GM19372 (cell line): ENCODE measurements around the gene GLYR1.
"Not testable (repeated sequence)": the region's sequence is repeated elsewhere in the genome, so short reads cannot be mapped to it uniquely, and the experiment has no call there.

Experiments
- ATAC-seq: cut with Tn5 transposase; IDR thresholded peaks from one replicate; pipeline ENCODE4 v1.9.1; 2021; ENCODE audit warnings: mild to moderate bottlenecking, low read depth, moderate library complexity; ENCODE audit not compliant: unreplicated experiment

GLYR1 gene

GRCh38 chr16:4846901-4847773 lies at the start of gene GLYR1, which contains the start of gene UBN1:
Gene GLYR1 (minus strand): TSS chr16:4847288. CDS start chr16:4847265, 23 bp downstream.
Gene UBN1 (plus strand): TSS chr16:4847481. CDS start chr16:4852918, 5,437 bp downstream.
- ATAC-seq, result peak; percentile 83

GRCh38 chr16:4896761-4897160 lies 49.7 kb upstream of the GLYR1 start:
- ATAC-seq, result not testable (repeated sequence)

GRCh38 chr16:4895366-4895765 lies 48.3 kb upstream of the GLYR1 start:
- no peak for ATAC-seq

- ATAC-seq, result no peak
These were observed 47.4 kb upstream of the GLYR1 start for GRCh38 chr16:4894276-4895150.

- no peak for ATAC-seq
These were observed 46.2 kb upstream of the GLYR1 start for GRCh38 chr16:4893103-4893862.

GRCh38 chr16:4892361-4893102 lies 45.4 kb upstream of the GLYR1 start:
- no peak for ATAC-seq

GRCh38 chr16:4891886-4892216 lies 44.8 kb upstream of the GLYR1 start:
- no peak for ATAC-seq

- no peak for ATAC-seq
These were observed 44.2 kb upstream of the GLYR1 start for GRCh38 chr16:4891097-4891885.

GRCh38 chr16:4890686-4891085 lies 43.6 kb upstream of the GLYR1 start:
- no peak for ATAC-seq

GRCh38 chr16:4890026-4890425 lies 42.9 kb upstream of the GLYR1 start:
- ATAC-seq, result no peak

- no peak for ATAC-seq
These were observed 41.5 kb upstream of the GLYR1 start for GRCh38 chr16:4888428-4889135.

- no peak for ATAC-seq
These were observed 39.1 kb upstream of the GLYR1 start for GRCh38 chr16:4886151-4886550.

- ATAC-seq, result no peak
These were observed 38.1 kb upstream of the GLYR1 start for GRCh38 chr16:4884972-4885874.

GRCh38 chr16:4884209-4884608 lies 37.1 kb upstream of the GLYR1 start:
- no peak for ATAC-seq

- ATAC-seq, result no peak
These were observed 36.4 kb upstream of the GLYR1 start for GRCh38 chr16:4883501-4883900.

GRCh38 chr16:4882633-4883285 lies 35.7 kb upstream of the GLYR1 start:
- ATAC-seq, result no peak

GRCh38 chr16:4882000-4882632 lies 35.0 kb upstream of the GLYR1 start:
- no peak for ATAC-seq
